Measurements from ENCODE around the gene CCDC134. TPM values are rescaled to one million over a fixed set of nuclear protein-coding genes. Genes with fewer than 3 reads are reported as not detected.

CCDC134 gene
- total and polyA plus RNA-seq, 2 of the 13 experiments (the other 11 are each of a cell fraction or from before 2014, with no cell fraction given): 4.8 to 17.4 TPM

DNA sequence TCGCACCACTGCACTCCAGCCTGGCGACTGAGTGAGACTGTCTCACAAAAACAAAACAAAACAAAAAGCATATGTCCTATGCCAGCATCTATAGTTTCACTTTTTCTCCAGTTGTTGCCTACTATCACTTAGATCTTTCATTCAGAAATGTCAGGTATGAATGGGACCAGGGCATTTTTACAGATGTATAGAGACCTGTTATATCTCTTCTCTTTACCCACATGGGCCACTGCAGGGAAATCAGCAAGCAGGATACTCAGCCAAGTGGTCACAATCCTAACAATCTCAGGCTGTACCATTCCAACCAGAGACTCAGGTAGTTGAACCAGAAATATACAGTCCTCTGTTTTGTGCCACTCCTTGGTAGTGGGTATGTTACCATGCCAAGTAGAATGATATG lies 16.4 kb downstream of the CCDC134 start (continued):
- no peak for TF ChIP-seq ZNF431 (CRISPR knock-in tag; IDR thresholded peaks at IDR 0.05; ENCODE audit: borderline replicate concordance, low read depth)
- TF ChIP-seq, protein P1, sequence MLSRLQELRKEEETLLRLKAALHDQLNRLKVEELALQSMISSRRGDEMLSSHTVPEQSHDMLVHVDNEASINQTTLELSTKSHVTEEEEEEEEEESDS (CRISPR knock-in tag; IDR thresholded peaks at IDR 0.05; ENCODE audit: borderline replicate concordance): no peak

DNA sequence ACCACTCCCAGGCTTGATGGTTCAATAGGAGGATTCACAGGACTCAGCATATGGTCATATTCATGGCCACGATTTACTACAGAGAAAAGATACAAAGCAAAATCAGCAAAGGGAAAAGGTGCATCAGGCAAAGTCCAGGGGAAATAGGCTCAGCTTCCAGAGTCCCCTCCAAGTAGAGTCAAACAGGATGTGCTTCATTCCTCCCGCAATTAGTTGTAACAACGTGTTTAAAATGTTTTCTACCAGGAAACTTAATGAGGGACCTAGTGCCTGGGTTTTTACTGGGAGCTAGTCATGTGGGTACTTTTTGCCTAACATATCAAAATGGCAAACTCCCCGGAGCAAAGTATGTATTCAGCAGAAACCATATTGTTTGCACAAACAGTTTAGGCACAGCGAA lies 17.5 kb downstream of the CCDC134 start:
- H3K9ac ChIP-seq (ENCODE audit: insufficient read depth, low read depth, low read length): no peak overlapping the region
- ChIA-PET CTCF (ENCODE audit: low intra/inter-chr PET ratio, low total read pairs) (no interaction called here), POLR2A (no interaction called here)
- no peak overlapping the region for H3K4me3 ChIP-seq (replicated peaks in 1 of 3; ENCODE audit: insufficient read depth in 1 of 3, low read depth in 2 of 3, low read length in 3 of 3)
- WGBS (ENCODE audit: low lambda C conversion rate): 95% methylated on average over 5 of the region's 5 CpGs
- no peaks in the 10 kb centered on the region for H3K9me3 ChIP-seq (ENCODE audit: low read length)
- FAIRE-seq (no peak), DNase-seq (ENCODE audit: low spot score) (no peak), ATAC-seq (no peak)
- no peaks in the 10 kb centered on the region for H3K79me2 ChIP-seq (ENCODE audit: insufficient read depth, low read length)
- in situ Hi-C loops (cut with HindIII; ENCODE audit: extremely low pct_ligation_motif_present, low pct_unique_long_range_greater_than_20kb) (no loop called here), intact Hi-C loops (cut with micrococcal nuclease; ENCODE audit: unreplicated experiment) (no loop called here)
- H3K36me3 ChIP-seq (replicated peaks in 1 of 2; ENCODE audit: control insufficient read depth in 1 of 2, insufficient read depth in 2 of 2, low read length in 2 of 2): peaks cover 3 to 39% of the 10 kb centered on the region in 2 experiments; a peak in 4 of 5 replicates
- H3K27me3 ChIP-seq (ENCODE audit: control insufficient read depth in 1 of 2, insufficient read depth in 2 of 2, low read length in 2 of 2): no peaks in the 10 kb centered on the region
- H3K27ac ChIP-seq (ENCODE audit: extremely low read length, insufficient read depth, low read length): no peak overlapping the region
- no peaks in the 10 kb centered on the region for H3K4me1 ChIP-seq (ENCODE audit: insufficient read depth, low read length)
- H3K4me2 ChIP-seq (ENCODE audit: low read depth, low read length): no peak overlapping the region
- no peaks in the 10 kb centered on the region for H4K20me1 ChIP-seq (ENCODE audit: insufficient read depth, low read length)
- no TSS peak for BruUV-seq (replicated peaks)
- no peak overlapping the region for H2AFZ ChIP-seq (ENCODE audit: low read length)
- TF ChIP-seq HOXA9 (CRISPR knock-in tag; IDR thresholded peaks at IDR 0.05; ENCODE audit: borderline replicate concordance) (no peak), ZNF556 (CRISPR knock-in tag; IDR thresholded peaks at IDR 0.05; ENCODE audit: borderline replicate concordance) (no peak), NFKB2 (CRISPR knock-in tag; IDR thresholded peaks at IDR 0.05; ENCODE audit: borderline replicate concordance) (no peak), RFXANK (CRISPR knock-in tag; IDR thresholded peaks at IDR 0.05) (no peak), ISL2 (CRISPR knock-in tag; IDR thresholded peaks at IDR 0.05) (no peak)
- TF ChIP-seq, protein P2, sequence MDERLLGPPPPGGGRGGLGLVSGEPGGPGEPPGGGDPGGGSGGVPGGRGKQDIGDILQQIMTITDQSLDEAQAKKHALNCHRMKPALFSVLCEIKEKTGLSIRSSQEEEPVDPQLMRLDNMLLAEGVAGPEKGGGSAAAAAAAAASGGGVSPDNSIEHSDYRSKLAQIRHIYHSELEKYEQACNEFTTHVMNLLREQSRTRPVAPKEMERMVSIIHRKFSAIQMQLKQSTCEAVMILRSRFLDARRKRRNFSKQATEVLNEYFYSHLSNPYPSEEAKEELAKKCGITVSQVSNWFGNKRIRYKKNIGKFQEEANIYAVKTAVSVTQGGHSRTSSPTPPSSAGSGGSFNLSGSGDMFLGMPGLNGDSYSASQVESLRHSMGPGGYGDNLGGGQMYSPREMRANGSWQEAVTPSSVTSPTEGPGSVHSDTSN (CRISPR knock-in tag; IDR thresholded peaks at IDR 0.05): no peak
